HepG2 (cell line): ENCODE measurements around the gene ZNF865. TPM values are rescaled to one million over a fixed set of nuclear protein-coding genes. Genes with fewer than 3 reads are reported as not detected.

Source experiments
- GPN1 ChIP-seq: sonication (generic); formaldehyde crosslinking; IDR thresholded peaks from 2 replicates; pipeline ENCODE4 v1.5.1; 2020; ENCODE audit warnings: missing genetic modification reagents, borderline replicate concordance
- TOE1 ChIP-seq: sonication (generic); formaldehyde crosslinking; IDR thresholded peaks from 2 replicates; pipeline ENCODE4 v1.4.0; 2020; ENCODE audit warnings: mild to moderate bottlenecking, missing genetic modification reagents
- ZNF713 ChIP-seq: sonication (generic); formaldehyde crosslinking; IDR thresholded peaks from 2 replicates; pipeline ENCODE4 v1.4.0; 2020; ENCODE audit warnings: mild to moderate bottlenecking, missing genetic modification reagents
- polyA plus RNA-seq, 8 experiments: library from polyadenylated mRNA; depleted of rRNA in 3 of 8; stranded (reverse) in 7 of 8; unstranded in 1 of 8; fragments of >200 nt; fragmentation: Illumina TruSeq in 4 of 8; extraction: Trizol in 4 of 8; gene quantifications; 2 replicates each; pipeline versions ENCODE4 v1.2.1 to v1.2.3, GENCODE V29; 2011 to 2016; ENCODE audit warnings: low read depth in 4 of 8, missing spikeins in 1 of 8, mixed read lengths in 1 of 8; ENCODE audit not compliant: insufficient read depth in 1 of 8
- total RNA-seq, 5 experiments: library from RNA; depleted of rRNA; stranded (reverse); fragments of >200 nt; fragmentation: Illumina TruSeq; extraction: Trizol; gene quantifications; 2 replicates each; pipeline ENCODE4 v1.2.3, GENCODE V29; 2016; ENCODE audit warnings: low read depth in 1 of 5
- TF ChIP-seq, protein P1 (sequence below): sonication (generic); formaldehyde crosslinking; IDR thresholded peaks from 2 replicates; pipeline ENCODE4 v1.4.0; 2020; ENCODE audit warnings: missing genetic modification reagents, borderline replicate concordance
- TF ChIP-seq, protein P2 (sequence below), 2 experiments: sonication (generic) in 1 of 2; formaldehyde crosslinking in 1 of 2; IDR thresholded peaks; 2 replicates each; pipeline versions ENCODE4 v1.6.1 to v1.9.0; 2014 to 2022; ENCODE audit warnings: antibody characterized with exemption in 1 of 2, borderline replicate concordance in 1 of 2, inconsistent platforms in 1 of 2, low read depth in 1 of 2, missing genetic modification reagents in 1 of 2

Gene ZNF865
- total and polyA plus RNA-seq, 2 of the 13 experiments (the other 11 are each of a cell fraction or from before 2014, with no cell fraction given): 0.93 to 1.0 TPM

GRCh38 chr19:55621205-55621672 lies 15.8 kb downstream of the ZNF865 start (continued):
- TF ChIP-seq, protein P1, sequence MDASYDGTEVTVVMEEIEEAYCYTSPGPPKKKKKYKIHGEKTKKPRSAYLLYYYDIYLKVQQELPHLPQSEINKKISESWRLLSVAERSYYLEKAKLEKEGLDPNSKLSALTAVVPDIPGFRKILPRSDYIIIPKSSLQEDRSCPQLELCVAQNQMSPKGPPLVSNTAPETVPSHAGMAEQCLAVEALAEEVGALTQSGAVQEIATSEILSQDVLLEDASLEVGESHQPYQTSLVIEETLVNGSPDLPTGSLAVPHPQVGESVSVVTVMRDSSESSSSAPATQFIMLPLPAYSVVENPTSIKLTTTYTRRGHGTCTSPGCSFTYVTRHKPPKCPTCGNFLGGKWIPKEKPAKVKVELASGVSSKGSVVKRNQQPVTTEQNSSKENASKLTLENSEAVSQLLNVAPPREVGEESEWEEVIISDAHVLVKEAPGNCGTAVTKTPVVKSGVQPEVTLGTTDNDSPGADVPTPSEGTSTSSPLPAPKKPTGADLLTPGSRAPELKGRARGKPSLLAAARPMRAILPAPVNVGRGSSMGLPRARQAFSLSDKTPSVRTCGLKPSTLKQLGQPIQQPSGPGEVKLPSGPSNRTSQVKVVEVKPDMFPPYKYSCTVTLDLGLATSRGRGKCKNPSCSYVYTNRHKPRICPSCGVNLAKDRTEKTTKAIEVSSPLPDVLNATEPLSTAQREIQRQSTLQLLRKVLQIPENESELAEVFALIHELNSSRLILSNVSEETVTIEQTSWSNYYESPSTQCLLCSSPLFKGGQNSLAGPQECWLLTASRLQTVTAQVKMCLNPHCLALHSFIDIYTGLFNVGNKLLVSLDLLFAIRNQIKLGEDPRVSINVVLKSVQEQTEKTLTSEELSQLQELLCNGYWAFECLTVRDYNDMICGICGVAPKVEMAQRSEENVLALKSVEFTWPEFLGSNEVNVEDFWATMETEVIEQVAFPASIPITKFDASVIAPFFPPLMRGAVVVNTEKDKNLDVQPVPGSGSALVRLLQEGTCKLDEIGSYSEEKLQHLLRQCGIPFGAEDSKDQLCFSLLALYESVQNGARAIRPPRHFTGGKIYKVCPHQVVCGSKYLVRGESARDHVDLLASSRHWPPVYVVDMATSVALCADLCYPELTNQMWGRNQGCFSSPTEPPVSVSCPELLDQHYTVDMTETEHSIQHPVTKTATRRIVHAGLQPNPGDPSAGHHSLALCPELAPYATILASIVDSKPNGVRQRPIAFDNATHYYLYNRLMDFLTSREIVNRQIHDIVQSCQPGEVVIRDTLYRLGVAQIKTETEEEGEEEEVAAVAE (CRISPR knock-in tag): no peak
- TF ChIP-seq TOE1 (CRISPR knock-in tag) (no peak), GPN1 (CRISPR knock-in tag) (no peak), ZNF713 (CRISPR knock-in tag) (no peak)
- TF ChIP-seq, protein P2, sequence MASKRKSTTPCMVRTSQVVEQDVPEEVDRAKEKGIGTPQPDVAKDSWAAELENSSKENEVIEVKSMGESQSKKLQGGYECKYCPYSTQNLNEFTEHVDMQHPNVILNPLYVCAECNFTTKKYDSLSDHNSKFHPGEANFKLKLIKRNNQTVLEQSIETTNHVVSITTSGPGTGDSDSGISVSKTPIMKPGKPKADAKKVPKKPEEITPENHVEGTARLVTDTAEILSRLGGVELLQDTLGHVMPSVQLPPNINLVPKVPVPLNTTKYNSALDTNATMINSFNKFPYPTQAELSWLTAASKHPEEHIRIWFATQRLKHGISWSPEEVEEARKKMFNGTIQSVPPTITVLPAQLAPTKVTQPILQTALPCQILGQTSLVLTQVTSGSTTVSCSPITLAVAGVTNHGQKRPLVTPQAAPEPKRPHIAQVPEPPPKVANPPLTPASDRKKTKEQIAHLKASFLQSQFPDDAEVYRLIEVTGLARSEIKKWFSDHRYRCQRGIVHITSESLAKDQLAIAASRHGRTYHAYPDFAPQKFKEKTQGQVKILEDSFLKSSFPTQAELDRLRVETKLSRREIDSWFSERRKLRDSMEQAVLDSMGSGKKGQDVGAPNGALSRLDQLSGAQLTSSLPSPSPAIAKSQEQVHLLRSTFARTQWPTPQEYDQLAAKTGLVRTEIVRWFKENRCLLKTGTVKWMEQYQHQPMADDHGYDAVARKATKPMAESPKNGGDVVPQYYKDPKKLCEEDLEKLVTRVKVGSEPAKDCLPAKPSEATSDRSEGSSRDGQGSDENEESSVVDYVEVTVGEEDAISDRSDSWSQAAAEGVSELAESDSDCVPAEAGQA (IDR thresholded peaks at IDR 0.05; ENCODE audit: low read depth): no peak
- TF ChIP-seq, protein P2 (CRISPR knock-in tag; IDR thresholded peaks at IDR 0.05; ENCODE audit: borderline replicate concordance): no peak
